HG03135 (cell line): ENCODE results near the gene ARHGAP20.

Experiments used
- ATAC-seq: cut with Tn5 transposase; IDR thresholded peaks from one replicate; pipeline ENCODE4 v1.9.1; 2021; ENCODE audit warnings: mild to moderate bottlenecking, moderate library complexity; ENCODE audit not compliant: unreplicated experiment

The ARHGAP20 gene

DNA sequence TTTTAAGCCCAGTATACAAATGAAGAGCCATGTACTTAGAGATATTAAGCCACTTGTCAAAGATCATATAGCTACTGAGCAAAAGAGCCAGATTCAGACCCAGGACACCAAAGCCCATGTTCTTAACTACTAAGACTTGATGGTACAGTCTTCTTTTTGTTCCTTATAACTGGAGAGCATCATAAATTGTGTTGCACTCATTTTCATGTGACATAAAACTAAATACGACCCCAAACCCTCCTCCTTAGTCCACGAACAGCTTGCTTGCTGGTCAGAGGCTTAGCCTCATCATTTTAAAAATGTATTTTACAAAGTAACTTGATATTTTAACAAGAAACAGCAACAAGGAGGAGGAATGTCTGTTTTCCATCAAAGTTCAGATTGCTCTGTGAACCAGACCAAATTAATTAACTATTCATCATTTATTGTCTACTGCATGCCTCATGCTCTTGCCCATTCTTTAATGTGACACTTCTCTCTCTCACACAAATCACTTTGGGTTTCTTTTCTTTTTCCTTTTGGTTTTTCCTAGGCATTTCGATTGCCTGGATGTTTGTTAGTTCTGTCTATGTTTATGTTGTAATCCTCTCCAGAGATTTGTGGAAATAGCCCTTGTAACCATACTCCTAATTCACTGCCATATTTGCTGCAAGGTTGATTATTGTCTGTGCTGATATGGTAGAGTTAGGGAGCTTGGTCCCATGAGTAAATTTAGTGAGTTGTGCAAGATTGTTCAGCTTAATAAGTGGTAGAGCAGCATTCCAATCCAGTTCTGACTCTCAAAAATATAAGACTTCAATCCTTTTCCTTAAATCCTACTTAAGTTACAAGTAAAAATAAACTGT, 8.4 kb upstream of the ARHGAP20 start:
- no peak for ATAC-seq

DNA sequence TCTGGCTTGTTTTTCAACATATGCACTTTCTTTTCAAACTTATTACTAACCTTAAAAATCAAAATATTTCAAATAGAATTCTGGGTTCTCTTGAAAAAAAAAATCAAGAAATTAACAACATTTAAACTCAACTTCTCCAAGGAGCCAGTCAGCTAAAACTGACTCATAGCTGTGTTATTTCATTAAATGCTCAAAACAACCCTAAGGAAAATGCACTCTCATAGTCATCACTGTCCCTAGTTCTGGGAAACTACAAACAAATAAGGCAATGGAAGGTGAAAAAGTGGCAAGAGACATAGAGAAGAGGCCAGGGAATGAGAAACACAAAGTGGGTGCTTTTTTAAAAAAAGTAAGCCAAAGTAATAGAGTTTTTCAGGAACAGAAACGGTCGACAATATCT, 4.1 kb upstream of the ARHGAP20 start:
- no peak for ATAC-seq

DNA sequence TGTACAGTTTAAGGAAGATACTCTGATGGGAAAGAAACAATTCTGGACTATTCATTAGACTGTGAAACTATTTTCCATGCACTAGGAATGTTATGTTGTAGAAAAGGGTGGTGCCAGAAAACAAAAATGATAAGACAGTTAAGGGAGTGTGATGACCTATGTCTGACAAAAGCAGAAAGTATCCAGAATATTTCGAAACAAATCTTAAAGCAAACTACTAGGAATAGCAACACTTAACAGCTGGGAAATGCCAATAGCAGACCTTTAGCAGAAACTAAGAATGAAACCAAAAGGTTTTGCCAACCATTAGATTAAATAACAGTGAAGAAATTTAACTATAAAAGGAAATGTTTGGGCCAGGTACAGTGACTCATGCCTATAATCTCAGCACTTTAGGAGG, 3.3 kb upstream of the ARHGAP20 start:
- ATAC-seq = no peak

DNA sequence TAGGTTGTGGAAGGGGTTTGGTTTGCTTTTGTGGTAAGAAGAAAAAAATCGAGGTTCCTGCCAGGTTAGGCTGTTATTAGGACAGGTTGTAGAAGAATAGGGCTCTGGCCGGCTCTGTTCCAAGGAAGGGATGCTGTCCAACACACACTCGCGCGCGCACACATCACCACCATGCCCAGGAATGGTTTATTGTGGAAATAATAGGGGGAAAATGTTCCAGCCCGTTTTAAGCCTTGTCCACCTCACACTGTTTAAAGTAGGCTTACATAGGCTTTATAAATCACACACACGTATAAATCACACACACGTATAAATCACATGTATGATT, 1.2 kb upstream of the ARHGAP20 start:
- ATAC-seq = no peak

DNA sequence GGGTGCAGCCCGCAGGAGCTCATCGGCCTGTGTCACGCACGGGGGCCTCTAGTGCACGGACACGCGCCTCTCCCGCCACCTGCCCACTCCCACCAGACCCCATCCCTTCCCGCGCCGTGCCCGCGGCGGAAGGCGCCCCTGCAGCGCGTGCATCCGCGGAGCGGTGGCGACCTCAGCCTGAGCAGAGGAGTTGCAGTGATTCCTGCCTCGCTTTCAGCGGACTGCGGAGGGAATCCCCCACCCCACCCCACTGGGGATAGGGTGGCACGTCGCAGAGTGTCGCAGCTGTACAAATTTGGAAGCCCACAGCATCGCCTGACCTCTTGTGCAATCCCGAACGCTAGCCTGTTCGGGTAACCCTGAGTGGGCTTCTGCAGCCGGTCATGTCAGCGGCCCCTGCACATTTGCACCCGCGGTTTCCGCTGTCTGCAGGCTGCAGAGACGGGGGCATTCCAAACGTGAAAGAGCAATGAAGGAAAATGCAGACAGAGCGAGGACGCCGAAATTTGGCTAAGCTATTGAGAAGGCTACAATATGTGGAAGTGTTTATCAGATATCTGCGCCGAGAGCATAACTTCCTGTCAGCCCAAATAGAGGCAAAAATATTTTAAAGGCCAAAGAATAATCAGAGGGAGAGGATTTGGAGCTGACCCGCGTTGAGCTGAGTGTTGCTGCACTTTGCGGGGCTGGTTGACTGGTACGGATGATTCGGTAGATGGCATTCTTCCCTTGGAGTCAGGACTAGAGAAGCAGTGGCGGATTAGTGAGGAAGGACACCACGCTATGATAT, 617 bp upstream of the ARHGAP20 start:
- ATAC-seq = peak; percentile 12

DNA sequence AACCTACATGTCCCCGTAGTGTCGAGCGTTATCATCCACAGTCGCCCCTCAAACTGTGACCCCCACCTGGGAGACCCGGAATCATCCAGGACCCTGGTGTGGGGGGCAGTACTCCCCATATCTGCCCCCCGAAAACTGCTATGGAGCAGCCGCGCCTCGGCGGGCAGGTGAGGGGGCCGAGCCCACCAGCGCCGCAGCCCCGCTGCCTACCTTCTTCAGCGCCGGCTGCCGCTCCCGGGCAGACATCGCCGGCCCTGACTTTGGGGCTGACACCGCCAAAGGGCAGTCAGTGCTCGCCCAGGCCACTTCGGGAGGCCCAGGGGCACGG, 825 bp downstream of the ARHGAP20 start:
- ATAC-seq = no peak

DNA sequence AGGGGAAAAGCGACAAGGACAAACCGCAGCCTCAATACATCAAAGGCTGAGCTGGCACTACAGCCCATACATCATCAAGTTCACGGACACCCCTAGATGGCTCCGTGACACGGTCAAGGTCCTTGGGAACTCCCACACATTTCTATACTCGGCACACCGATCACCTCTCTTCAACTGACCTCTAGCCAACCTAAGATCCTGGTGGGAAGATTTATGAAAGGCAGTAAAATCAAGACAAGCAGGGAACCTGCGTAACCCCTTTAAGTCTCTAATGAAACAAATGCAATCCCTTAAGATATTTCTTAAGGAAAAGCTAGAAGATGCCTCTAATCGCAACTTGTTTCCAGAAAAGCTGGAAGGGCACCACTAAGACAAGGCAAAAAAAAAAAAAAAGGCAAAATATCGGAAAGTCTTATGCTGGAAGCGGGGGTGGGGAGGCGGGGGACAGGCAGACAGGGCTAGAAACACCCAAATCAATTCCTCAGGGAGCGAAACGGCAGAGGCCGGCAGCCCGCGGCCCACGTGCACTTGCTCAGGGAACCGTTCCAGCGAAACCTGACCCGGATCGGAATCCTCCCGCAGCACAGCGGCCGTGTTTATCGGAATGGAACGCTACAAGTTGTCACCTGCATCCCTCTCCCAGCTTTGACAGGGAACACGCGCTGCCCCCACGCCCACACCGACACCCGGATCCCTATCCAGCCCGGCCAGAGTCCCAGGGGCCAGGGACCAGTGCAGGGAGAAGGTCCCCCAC, 1.4 kb downstream of the ARHGAP20 start:
- no peak for ATAC-seq

DNA sequence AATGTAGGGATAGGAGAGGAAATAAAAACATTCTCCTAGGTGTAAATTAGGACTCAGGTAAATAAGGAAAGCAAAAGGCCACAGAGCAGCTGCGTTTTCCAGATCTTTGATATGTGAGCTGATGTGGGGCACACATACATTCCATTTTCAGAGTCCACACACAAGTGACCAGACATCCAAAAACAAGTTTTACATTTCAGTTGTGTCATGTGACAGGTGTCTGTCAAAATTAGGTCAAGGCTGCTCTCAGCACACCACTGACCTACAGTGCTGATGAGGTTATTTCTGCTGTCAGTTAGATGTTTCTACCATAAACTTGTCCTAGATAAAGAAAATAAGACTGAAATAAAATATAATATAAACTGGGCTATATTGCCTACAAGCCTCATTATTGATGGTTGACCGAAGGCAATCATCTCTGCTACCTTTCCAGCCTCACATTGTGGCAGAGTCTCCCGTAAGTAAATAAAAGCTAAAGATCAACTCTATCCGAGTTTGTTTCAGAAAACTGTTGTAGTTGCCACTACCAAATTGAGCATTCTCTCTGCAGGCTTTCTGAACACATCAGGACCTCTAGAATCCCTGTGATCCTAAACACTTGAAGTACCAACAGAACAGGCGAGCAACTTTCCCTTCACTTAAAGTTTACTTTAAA, 7.9 kb downstream of the ARHGAP20 start:
- ATAC-seq = no peak

DNA sequence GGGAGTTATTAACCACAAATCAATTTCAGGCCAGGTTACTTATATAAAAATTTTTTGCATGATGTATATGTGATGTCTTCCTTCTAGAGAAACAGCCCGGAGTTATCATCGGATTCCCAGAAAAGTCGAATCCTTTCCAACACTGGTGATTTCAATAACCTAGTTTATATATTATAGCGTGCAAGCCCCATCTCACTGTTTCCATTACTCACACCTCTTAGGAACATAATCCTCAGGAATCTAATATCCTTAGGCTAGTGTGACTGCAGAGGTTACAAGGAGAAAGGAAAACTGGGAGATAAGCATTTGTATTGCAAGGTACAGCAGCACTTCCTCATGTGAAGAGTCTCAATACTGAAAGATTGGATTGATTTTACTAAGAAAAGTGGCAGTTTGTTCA, 20.3 kb downstream of the ARHGAP20 start:
- ATAC-seq = no peak

DNA sequence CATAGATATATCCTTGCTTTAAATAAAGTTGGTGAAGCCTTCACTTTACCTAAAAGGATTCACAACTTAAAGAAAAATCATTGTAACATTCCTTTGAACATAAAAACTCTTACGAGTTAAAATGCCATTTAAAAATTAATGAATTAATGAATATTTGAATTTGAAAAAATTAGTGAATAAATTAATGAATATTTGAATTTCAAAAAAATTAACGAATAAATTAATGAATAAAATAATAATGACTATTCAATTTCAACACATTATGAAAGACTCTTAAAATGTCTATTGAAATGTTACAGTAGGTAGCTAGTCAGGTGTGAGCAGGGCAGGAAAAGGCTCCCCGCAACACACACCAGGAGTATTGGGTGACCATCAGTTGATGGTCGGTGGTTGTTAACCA, 22.9 kb downstream of the ARHGAP20 start:
- no peak for ATAC-seq

DNA sequence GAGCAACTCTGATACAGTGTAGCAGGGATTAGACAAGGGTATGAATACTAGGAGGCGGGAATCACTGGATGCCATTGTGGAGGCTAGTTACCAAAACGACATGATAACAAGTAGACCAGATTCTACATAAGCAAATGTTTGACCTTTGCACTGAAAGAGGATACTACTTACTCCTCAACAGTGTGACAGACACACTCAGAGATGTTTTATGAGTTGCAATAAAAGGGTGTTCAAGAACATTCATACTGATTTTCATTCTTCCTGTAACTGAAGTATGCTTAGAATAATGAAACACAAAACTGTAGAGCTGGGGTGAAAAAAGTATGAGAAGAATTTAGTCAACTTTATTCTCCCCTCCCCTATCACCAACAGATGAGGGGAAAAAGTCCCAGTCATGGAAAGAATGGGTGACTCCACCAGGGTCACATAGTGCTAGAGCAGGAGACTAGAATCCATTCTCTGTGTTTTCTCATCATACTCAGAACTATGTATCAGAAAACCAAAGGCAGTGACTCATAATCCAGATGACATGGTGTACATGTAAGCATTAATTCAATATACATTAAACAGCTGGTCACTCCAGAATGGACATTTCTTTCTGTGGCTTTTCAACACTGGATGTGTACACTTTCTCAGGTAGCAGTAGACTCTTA, 32.8 kb downstream of the ARHGAP20 start:
- ATAC-seq = no peak

DNA sequence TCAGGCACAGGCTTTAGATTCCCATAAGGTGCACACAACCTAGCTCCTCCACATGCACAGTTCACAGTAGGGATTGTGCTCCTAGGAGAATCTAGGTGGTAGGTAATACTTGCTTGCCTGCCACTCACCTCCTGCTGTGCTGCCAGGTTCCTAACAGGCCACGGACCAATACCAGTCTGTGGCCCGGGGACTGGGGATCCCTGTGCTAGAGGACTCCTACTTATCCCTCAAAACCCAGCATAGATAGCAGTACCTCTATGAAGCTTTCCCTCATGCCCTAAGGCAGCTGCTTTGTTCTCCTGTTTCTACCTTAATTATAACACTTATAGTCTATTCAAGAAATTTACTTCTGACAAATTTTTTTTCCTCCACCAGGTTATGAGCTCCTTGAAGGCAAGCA, 36.7 kb downstream of the ARHGAP20 start:
- ATAC-seq = no peak

DNA sequence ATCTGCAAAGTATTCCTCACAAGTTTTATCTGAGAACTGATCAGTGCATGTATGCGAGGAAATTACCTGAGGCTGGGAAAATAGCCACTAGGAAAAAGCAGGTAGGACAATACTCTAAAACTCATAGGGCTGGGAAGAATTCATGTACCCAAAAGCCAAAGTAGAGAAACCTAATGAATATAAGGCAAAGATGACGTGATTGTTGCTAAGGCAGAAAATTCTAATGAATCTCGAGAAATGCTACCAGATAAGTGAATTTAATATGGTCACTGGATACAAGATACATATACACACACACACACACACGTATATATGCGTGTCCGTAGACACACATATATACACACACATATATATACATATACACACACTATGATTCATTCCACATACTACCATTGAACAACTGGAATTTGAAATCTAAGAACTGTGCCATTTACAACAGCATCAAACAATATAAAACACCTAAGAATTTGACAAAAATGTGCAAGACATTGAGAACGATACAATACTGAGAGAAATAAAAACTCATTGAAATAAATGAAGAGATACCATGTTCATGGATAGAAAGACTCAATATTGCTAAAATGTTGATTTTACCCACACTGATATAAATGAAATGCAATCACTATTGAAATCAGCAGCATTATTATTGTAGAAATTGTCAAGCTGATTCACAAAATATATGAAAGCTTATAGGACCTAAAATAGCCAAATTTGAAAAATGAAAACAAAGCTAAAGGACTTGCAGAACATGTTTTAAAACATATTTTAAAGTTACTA, 46.4 kb downstream of the ARHGAP20 start:
- no peak for ATAC-seq

DNA sequence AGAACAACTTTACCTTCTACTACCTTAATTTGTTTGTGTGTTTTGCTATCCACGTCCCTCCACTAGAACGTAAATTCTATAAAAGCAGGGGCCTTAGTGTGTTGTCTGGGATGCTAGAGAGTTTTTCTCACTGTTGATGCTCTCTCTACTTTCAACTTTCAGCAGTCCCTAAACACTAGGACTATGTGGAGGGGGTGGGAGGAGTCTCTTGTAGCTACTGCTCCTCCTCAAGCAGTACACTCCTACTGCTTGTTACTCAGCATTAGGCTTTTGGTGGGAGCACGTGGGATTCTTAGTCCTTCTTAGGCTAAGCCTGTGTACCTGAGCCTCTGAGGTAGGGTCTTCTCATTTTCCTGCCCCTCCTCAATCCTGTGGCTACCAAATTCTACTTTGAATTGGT, 56.3 kb downstream of the ARHGAP20 start:
- no peak for ATAC-seq

DNA sequence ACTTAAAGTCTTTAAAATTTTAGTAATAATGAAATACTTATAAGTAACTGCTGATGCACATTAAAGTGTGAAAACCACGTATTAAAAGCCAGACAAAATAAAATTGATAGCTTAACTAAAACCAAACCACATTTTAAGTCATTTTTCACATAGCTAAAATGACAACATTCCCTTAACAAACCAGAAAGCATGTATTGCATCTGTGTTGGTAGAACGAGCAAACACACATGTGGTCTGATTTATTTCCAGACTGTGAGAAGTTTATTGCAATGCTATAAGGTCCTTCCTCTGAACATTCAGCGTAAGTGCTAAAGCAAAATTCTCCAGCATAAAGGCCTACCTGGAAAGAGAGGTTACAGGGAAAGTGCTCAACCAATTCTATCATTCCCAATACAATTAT, 57.8 kb downstream of the ARHGAP20 start:
- ATAC-seq = no peak

DNA sequence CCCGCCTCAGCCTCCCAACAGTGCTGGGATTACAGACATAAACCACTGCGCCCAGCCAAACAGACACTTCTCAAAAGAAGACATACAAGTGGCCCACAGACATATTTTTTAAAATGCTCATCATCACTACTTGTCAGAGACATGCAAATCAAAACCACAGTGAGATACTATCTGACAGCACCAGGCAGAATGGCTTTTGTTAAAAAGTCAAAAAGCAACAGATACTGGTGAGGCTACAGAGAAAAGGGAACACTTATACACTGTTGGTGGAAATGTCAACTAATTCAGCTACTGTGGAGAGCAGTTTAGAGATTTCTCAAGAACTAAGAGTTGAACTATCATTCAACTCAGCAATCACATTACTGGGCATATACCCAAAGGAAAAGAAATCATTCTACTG, 67.0 kb downstream of the ARHGAP20 start:
- ATAC-seq = no peak

DNA sequence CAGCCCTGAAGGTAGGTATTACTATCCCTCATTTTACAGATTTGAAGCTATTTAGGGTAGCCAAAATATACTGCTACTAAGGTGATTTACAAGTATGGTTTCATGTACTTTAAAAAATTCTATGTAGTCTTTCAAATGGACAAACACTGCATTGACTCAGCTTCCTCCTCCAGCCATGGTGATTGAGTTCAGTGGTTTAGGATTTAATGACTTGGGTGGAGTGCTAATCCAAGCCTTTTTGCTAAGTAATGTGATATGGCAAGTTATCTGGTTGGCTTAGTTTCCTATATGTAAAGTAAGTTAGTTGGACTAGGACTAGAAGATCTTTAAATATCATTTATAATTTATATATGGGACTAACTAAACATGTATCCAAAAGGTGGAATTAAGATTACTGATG, 77.9 kb downstream of the ARHGAP20 start:
- no peak for ATAC-seq

DNA sequence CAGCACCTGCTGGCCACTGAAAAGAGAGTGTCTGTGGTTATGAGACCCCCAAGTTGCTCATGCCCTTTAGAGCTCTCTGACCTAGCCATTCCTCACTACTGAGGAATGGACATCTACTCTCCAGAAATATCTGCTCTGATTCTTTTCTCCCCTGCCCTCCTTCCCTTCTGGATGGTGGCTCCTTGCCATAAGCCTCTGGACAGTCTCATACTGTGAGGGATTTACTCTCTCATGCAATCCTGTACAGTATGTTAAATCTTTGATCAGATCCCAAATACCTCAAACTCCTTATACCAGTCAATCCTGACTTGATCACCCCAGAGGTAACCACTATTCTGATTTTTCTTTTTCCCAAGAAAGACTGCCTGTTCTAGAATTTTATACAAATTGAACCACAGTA, 80.7 kb downstream of the ARHGAP20 start:
- ATAC-seq = no peak

DNA sequence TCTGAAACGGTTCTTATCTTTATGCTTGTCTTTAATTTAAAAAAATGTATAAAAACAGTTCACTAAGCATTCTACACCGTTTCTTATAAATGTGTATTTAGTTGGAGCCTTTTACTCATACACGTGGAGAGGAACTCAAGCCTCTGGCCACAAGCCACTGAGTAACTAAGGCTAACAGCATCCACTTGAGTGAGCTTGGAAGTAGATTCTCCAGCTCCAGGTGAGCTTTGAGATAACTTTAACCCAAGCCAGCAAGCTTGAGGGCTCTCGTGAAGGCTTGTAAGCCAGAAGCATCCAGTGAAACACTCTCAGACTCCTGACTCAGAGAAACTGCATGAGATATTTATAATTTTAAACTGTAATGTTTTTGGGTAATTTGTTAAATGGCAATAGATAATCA, 82.6 kb downstream of the ARHGAP20 start:
- ATAC-seq = no peak

DNA sequence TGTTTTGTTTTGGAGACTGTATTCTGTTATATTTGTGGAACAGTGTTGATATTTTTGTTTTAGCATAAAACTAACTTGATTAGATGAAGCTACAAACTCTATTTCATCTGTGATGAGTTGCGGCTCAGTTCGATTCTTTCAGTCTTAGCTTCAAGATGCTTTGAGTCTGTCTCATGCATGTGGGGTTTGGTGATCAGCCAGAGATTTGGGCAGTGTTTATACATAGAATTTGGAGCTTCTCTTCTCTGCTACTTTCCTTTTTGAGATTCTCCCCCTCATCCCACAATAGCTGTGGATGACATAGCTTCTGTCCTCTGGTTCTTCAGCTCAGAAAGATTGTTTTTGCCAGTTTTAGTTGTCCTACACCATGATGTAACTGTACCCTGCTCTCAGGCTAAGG, 90.4 kb downstream of the ARHGAP20 start:
- ATAC-seq = no peak
